ENCODE results near the gene CEACAM6. TPM values are rescaled to one million over a fixed set of nuclear protein-coding genes. Genes with fewer than 3 reads are reported as not detected.

CEACAM6 gene
- total and polyA plus RNA-seq, 9 of the 15 experiments (the other 6 are each of a cell fraction or from before 2014, with no cell fraction given): 0.24 TPM; not detected in 8

- TF ChIP-seq ZNF436 (CRISPR knock-in tag; IDR thresholded peaks at IDR 0.05) (no peak), POLR2G (IDR thresholded peaks at IDR 0.05; ENCODE audit: low read depth, low read length) (no peak), ZBTB2 (IDR thresholded peaks at IDR 0.05) (no peak), ETV5 (CRISPR knock-in tag; IDR thresholded peaks at IDR 0.05; ENCODE audit: low read depth) (no peak), E2F3 (CRISPR knock-in tag; IDR thresholded peaks at IDR 0.05) (no peak), HSF4 (CRISPR knock-in tag; IDR thresholded peaks at IDR 0.05; ENCODE audit: borderline replicate concordance) (no peak)
Measured at GRCh38 chr19:41739361-41739760, 16.0 kb upstream of the CEACAM6 start (continued).

- intact Hi-C loops (cut with micrococcal nuclease) (no loop called here), in situ Hi-C loops (cut with MboI) (no loop called here)
- DNase-seq (ENCODE audit: extremely low read depth in 1 of 4, low spot score in 3 of 4): no peak
- no peak overlapping the region for H2AFZ ChIP-seq (ENCODE audit: low read depth, low read length)
- no peak for TF ChIP-seq ATF1 (CRISPR knock-in tag; IDR thresholded peaks at IDR 0.05)
- TF ChIP-seq ATF1 (tag; IDR thresholded peaks at IDR 0.05): no peak
- TF ChIP-seq ILK (tag; IDR thresholded peaks at IDR 0.05; ENCODE audit: borderline replicate concordance, low read depth): no peak
- TF ChIP-seq ESRRA (IDR thresholded peaks at IDR 0.05; ENCODE audit: borderline replicate concordance, low read depth): no peak
- no peak for TF ChIP-seq ZC3H11A (IDR thresholded peaks at IDR 0.05; ENCODE audit: low read depth, low read length)
- TF ChIP-seq IFI16 (CRISPR knock-in tag; IDR thresholded peaks at IDR 0.05): no peak
- no peak for TF ChIP-seq ARID1B (IDR thresholded peaks at IDR 0.05)
- no peak for TF ChIP-seq ELF2 (CRISPR knock-in tag; IDR thresholded peaks at IDR 0.05)
- TF ChIP-seq CCAR2 (IDR thresholded peaks at IDR 0.05; ENCODE audit: low read depth, low read length): no peak
- no peak for TF ChIP-seq HES1 (IDR thresholded peaks at IDR 0.05; ENCODE audit: low read depth)
- BruUV-seq (replicated peaks): no TSS peak
- no peak overlapping the region for H3K9ac ChIP-seq (ENCODE audit: insufficient read depth in 1 of 2, low read depth in 2 of 2, low read length in 2 of 2)
- H3K36me3 ChIP-seq (ENCODE audit: control insufficient read depth, insufficient read depth, low read length): no peaks in the 10 kb centered on the region
- H3K4me2 ChIP-seq (ENCODE audit: insufficient read depth, low read length): no peak overlapping the region
- no peak overlapping the region for H3K27ac ChIP-seq (ENCODE audit: extremely low read depth, low read depth, low read length)
- ATAC-seq: no peak
- CTCF ChIA-PET (ENCODE audit: low intra/inter-chr PET ratio): no interaction called here
- FAIRE-seq: no peak
- H4K20me1 ChIP-seq (replicated peaks; ENCODE audit: control insufficient read depth, insufficient read depth, low read length): no peaks in the 10 kb centered on the region
- POLR2A ChIA-PET: no interaction called here
- H3K4me1 ChIP-seq (replicated peaks in 1 of 2; ENCODE audit: control insufficient read depth in 2 of 2, insufficient read depth in 2 of 2, low read length in 2 of 2): no peaks in the 10 kb centered on the region
- no peaks in the 10 kb centered on the region for H3K79me2 ChIP-seq (ENCODE audit: control insufficient read depth, insufficient read depth, low read length)
- H3K9me3 ChIP-seq (replicated peaks; ENCODE audit: control insufficient read depth, insufficient read depth, low read depth, low read length): no peaks in the 10 kb centered on the region
- WGBS (ENCODE audit: insufficient coverage, low coverage, missing lambda C conversion rate): 1% methylated on average over 5 of the region's 5 CpGs
- no peak overlapping the region for H3K4me3 ChIP-seq
- no peaks in the 10 kb centered on the region for H3K9me1 ChIP-seq (ENCODE audit: control insufficient read depth, insufficient read depth, low read length)
- H3K27me3 ChIP-seq (ENCODE audit: control insufficient read depth in 2 of 2, insufficient read depth in 2 of 2, low read length in 2 of 2): peaks cover 0 to 13% of the 10 kb centered on the region in 2 experiments; a peak in 1 of 5 replicates
Measured at GRCh38 chr19:41740415-41741243, 14.7 kb upstream of the CEACAM6 start.
